ENCODE results near the gene WWOX. TPM values are rescaled to one million over a fixed set of nuclear protein-coding genes. Genes with fewer than 3 reads are reported as not detected.

Gene WWOX
- total and polyA plus RNA-seq, 2 of the 8 experiments (the other 6 are each of a cell fraction or from before 2014, with no cell fraction given) = 5.4 to 16.7 TPM

DNA sequence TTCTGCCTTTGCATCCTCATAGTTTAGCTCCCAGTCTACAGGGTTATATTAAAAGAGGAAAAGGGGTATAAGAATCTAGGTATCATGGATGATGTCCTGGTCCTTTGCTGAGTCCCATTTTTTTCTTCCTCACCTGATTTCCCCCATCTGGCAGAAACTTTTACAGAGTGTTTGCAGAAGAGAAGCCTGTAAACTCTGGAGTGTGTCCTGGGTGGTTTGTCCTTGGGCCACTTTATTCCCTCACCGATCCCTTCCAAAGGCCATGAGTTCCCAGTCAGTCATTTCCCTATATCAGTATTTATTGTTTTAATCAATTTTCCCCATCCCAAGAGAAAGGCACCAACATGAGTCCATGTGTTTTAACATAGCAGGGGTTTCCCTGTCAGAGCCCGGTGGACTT is 638.2 kb downstream of the WWOX start:
- Histone ChIP-seq H2BK120ac (replicated peaks; ENCODE audit: low read depth, low read length) (no peak overlapping the region), H3K79me1 (ENCODE audit: low read depth, low read length) (no peaks in the 10 kb centered on the region), H3K4me2 (ENCODE audit: insufficient read depth in 1 of 2, low read depth in 2 of 2, low read length in 2 of 2) (no peak overlapping the region), H3K36me3 (ENCODE audit: control insufficient read depth in 2 of 4, insufficient read depth in 4 of 4, low read length in 3 of 4) (no peaks in the 10 kb centered on the region), H3K4me1 (replicated peaks in 1 of 4; ENCODE audit: control insufficient read depth in 3 of 4, insufficient read depth in 4 of 4, low read length in 3 of 4) (no peaks in the 10 kb centered on the region), H3K56ac (replicated peaks; ENCODE audit: insufficient read length, low read depth, low read length) (no peak overlapping the region), H3K9me3 (ENCODE audit: insufficient read depth in 2 of 2, low read depth in 1 of 2, low read length in 1 of 2) (no peaks in the 10 kb centered on the region), H2BK15ac (ENCODE audit: low read length) (no peak overlapping the region), H2AK5ac (ENCODE audit: low read depth, low read length) (no peak overlapping the region), H3K23ac (ENCODE audit: insufficient read length) (no peak overlapping the region), H3K18ac (ENCODE audit: extremely low read depth, low read length) (no peak overlapping the region), H3K27me3 (replicated peaks in 1 of 4; ENCODE audit: control insufficient read depth in 3 of 4, extremely low read depth in 1 of 4, insufficient read depth in 3 of 4, low read length in 3 of 4) (no peaks in the 10 kb centered on the region), H2BK5ac (ENCODE audit: low read depth, low read length) (no peak overlapping the region), H4K8ac (ENCODE audit: extremely low read depth, insufficient read depth, low read length) (no peak overlapping the region), H4K91ac (replicated peaks; ENCODE audit: insufficient read length, low read length) (no peak overlapping the region), H2AFZ (ENCODE audit: low read length) (no peak overlapping the region), H3K14ac (ENCODE audit: insufficient read length) (no peak overlapping the region), H3K4ac (replicated peaks; ENCODE audit: insufficient read length, low read depth, low read length) (no peak overlapping the region), H2BK12ac (ENCODE audit: low read depth, low read length) (no peak overlapping the region), H3K23me2 (ENCODE audit: low read depth, low read length) (no peaks in the 10 kb centered on the region), H3K9ac (replicated peaks in 1 of 4; ENCODE audit: extremely low read depth in 1 of 4, low read depth in 3 of 4, low read length in 3 of 4) (no peak overlapping the region), H3K4me3 (ENCODE audit: extremely low read depth in 1 of 4, insufficient read depth in 2 of 4, low read depth in 3 of 4, low read length in 4 of 4) (no peak overlapping the region), H4K20me1 (replicated peaks in 1 of 2; ENCODE audit: control insufficient read depth in 1 of 2, insufficient read depth in 2 of 2, low read length in 2 of 2) (no peaks in the 10 kb centered on the region), H4K5ac (ENCODE audit: insufficient read length, low read depth, low read length) (no peak overlapping the region), H3K79me2 (ENCODE audit: control insufficient read depth in 1 of 2, insufficient read depth in 2 of 2, low read length in 2 of 2) (no peaks in the 10 kb centered on the region), H2BK20ac (ENCODE audit: low read length) (no peak overlapping the region), H3K27ac (ENCODE audit: low read depth, low read length) (no peak overlapping the region)
- POLR2A ChIA-PET (ENCODE audit: partially characterized antibody) = no interaction called here
- WGBS, 2 experiments (ENCODE audit: extremely low coverage in 1 of 2, insufficient coverage in 1 of 2, insufficient read length in 1 of 2, insufficient replicate concordance in 2 of 2, low coverage in 1 of 2, low lambda C conversion rate in 2 of 2, missing lambda C conversion rate in 1 of 2) = 90% methylated on average over 2 of the region's 2 CpGs; no CpG with 5 or more reads in 1 of the 2 experiments
- CTCF ChIA-PET (ENCODE audit: partially characterized antibody) = interaction anchor here (0.6 to 1.5 kb wide), 3 partner anchors 10 to 481 kb away, joined by 3 to 4 read pairs (median 3); no protein-coding TSS in a partner anchor
- DNase-seq (ENCODE audit: low read depth in 1 of 2, low spot score in 2 of 2) = no peak
- FAIRE-seq = no peak
- no peak for TF ChIP-seq TEAD4 (IDR thresholded peaks at IDR 0.05; ENCODE audit: low read depth, low read length)
- no peak for TF ChIP-seq SUZ12 (IDR thresholded peaks at IDR 0.05; ENCODE audit: low read length)
- no peak for TF ChIP-seq CBX5 (IDR thresholded peaks at IDR 0.05; ENCODE audit: low read depth, low read length)
- TF ChIP-seq KDM1A (IDR thresholded peaks at IDR 0.05; ENCODE audit: borderline replicate concordance, low read length) = no peak

All from H1 (cell line).